Mesendoderm (in vitro differentiated cells): Measurements from ENCODE around the gene PER1.

Experiments
- DNase-seq: peaks from one replicate; pipeline ENCODE4 v3.0.0; 2013
- H2AK5ac ChIP-seq: 2 replicates; pipeline ENCODE4 v1.6.1; 2013; ENCODE audit warnings: low read length, inconsistent platforms
- H2BK120ac ChIP-seq: 2 replicates; pipeline ENCODE4 v1.6.1; 2013; ENCODE audit warnings: low read depth, mild to moderate bottlenecking, low read length, moderate library complexity, mixed read lengths
- H2BK15ac ChIP-seq: replicated peaks from 2 replicates; pipeline ENCODE4 v1.6.1; 2013; ENCODE audit warnings: low read depth, mild to moderate bottlenecking, moderate library complexity
- H2BK5ac ChIP-seq: 2 replicates; pipeline ENCODE4 v1.6.1; 2013; ENCODE audit warnings: low read length, inconsistent platforms
- H3K18ac ChIP-seq: 2 replicates; pipeline ENCODE4 v1.6.1; 2013; ENCODE audit warnings: mild to moderate bottlenecking, low read length, mixed read lengths
- H3K23ac ChIP-seq: one replicate; pipeline ENCODE4 v1.6.1; 2013; ENCODE audit warnings: low read length
- H3K27ac ChIP-seq: 2 replicates; pipeline ENCODE4 v1.5.1; 2013; ENCODE audit warnings: low read depth, mild to moderate bottlenecking, inconsistent platforms, low read length, moderate library complexity
- H3K27me3 ChIP-seq: 2 replicates; pipeline ENCODE4 v1.6.1; 2013; ENCODE audit warnings: low read length, control low read depth, mild to moderate bottlenecking, inconsistent platforms; ENCODE audit not compliant: insufficient read depth, poor library complexity
- H3K36me3 ChIP-seq: 2 replicates; pipeline ENCODE4 v1.6.1; 2013; ENCODE audit warnings: low read length, inconsistent platforms; ENCODE audit not compliant: control insufficient read depth, insufficient read depth
- H3K4ac ChIP-seq: one replicate; pipeline ENCODE4 v1.6.1; 2013; ENCODE audit warnings: low read depth, mild to moderate bottlenecking, low read length, moderate library complexity
- H3K4me1 ChIP-seq: 2 replicates; pipeline ENCODE4 v1.6.1; 2013; ENCODE audit warnings: low read depth, low read length, inconsistent platforms; ENCODE audit not compliant: control insufficient read depth
- H3K4me2 ChIP-seq: 2 replicates; pipeline ENCODE4 v1.6.1; 2013; ENCODE audit warnings: low read length
- H3K4me3 ChIP-seq: 2 replicates; pipeline ENCODE4 v1.5.1; 2013; ENCODE audit warnings: mild to moderate bottlenecking, low read length
- H3K56ac ChIP-seq: one replicate; pipeline ENCODE4 v1.6.1; 2013; ENCODE audit warnings: low read length
- H3K79me1 ChIP-seq: 2 replicates; pipeline ENCODE4 v1.6.1; 2013; ENCODE audit warnings: low read length, inconsistent platforms
- H3K79me2 ChIP-seq: 2 replicates; pipeline ENCODE4 v1.6.1; 2013; ENCODE audit warnings: mild to moderate bottlenecking, low read length; ENCODE audit not compliant: control insufficient read depth, insufficient read depth
- H3K9ac ChIP-seq: 2 replicates; pipeline ENCODE4 v1.6.1; 2013; ENCODE audit warnings: low read length, inconsistent platforms
- H4K5ac ChIP-seq: one replicate; pipeline ENCODE4 v1.6.1; 2013; ENCODE audit warnings: low read length
- H4K8ac ChIP-seq: one replicate; pipeline ENCODE4 v1.6.1; 2013; ENCODE audit warnings: low read depth, mild to moderate bottlenecking, control low read depth, low read length, moderate library complexity
- WGBS: extraction: QIAGEN DNeasy Blood & Tissue Kit; methylation state at CpG from one replicate; pipeline ENCODE4 v1.1.7; 2013; ENCODE audit warnings: low lambda C conversion rate, missing lambda C conversion rate; ENCODE audit not compliant: insufficient coverage; ENCODE audit errors: extremely low coverage; 5-methylcytosine and 5-hydroxymethylcytosine counted together

PER1 gene

DNA sequence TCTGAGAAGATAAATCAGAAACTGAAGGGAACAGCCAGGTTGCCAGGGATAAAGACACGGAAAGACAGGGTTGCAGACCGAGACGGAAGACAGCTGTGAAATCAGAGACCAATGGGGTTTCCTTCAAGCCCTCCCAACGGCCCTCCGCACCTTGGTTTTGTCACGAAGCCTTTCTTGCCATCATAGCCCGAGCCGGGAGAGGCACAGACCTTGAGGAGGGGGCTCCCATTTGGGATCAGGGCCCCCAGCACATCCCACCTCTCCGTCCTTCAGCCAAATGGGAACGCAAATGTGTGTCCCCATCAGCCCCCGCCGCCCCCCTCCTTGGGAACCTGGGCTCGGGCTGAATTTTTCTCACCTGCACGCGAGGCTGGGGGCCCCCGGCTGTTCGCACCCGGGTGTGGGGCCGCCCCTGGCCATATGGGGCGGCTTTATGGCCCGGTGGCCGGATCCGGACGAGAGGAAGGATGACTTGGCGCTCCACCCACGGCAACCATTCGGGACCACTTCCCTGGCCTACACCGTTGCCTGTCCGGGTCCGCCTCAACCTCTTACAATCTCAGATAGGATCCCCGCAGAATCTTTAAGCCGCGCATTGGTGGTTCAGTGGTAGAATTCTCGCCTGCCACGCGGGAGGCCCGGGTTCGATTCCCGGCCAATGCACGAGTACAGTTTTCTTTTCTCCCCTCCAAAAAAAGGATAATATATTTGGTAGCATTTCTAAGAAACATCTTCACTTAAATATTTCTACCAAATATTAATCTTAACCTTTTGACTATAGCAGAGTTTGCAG lies 26.9 kb downstream of the PER1 start:
- no peak overlapping the region for H4K5ac ChIP-seq
- H3K4me1 ChIP-seq = peaks cover 4% of the 10 kb centered on the region
- WGBS = no CpG with 5 or more reads among the region's 40 CpGs
- peak overlapping the region; percentile 92 for H3K4me2 ChIP-seq
- H3K56ac ChIP-seq = peak overlapping the region; percentile 62
- H3K4ac ChIP-seq = no peak overlapping the region
- H3K18ac ChIP-seq = no peak overlapping the region
- peak overlapping the region; percentile 39 for H3K9ac ChIP-seq
- H3K79me1 ChIP-seq = no peaks in the 10 kb centered on the region
- peak; percentile 86 for DNase-seq
- H3K79me2 ChIP-seq = no peaks in the 10 kb centered on the region
- no peak overlapping the region for H2BK120ac ChIP-seq
- peaks cover 20% of the 10 kb centered on the region for H3K27me3 ChIP-seq
- no peak overlapping the region for H2AK5ac ChIP-seq
- no peaks in the 10 kb centered on the region for H3K36me3 ChIP-seq
- H3K4me3 ChIP-seq = peak overlapping the region; percentile 71
- no peak overlapping the region for H3K27ac ChIP-seq
- H3K23ac ChIP-seq = no peak overlapping the region
- H2BK15ac ChIP-seq = no peak overlapping the region
- no peak overlapping the region for H2BK5ac ChIP-seq
- no peak overlapping the region for H4K8ac ChIP-seq

- Histone ChIP-seq H3K4ac (no peak overlapping the region), H3K79me2 (no peaks in the 10 kb centered on the region), H2BK15ac (no peak overlapping the region), H3K36me3 (no peaks in the 10 kb centered on the region), H4K5ac (no peak overlapping the region), H3K4me2 (peak overlapping the region; percentile 22), H3K18ac (no peak overlapping the region), H2BK120ac (no peak overlapping the region), H4K8ac (no peak overlapping the region), H3K27ac (no peak overlapping the region), H3K4me1 (peaks cover 4% of the 10 kb centered on the region), H2AK5ac (no peak overlapping the region), H3K4me3 (peak overlapping the region; percentile 48), H3K23ac (no peak overlapping the region), H3K9ac (peak overlapping the region; percentile 62), H3K27me3 (peaks cover 20% of the 10 kb centered on the region), H3K79me1 (no peaks in the 10 kb centered on the region), H3K56ac (peak overlapping the region; percentile 53), H2BK5ac (no peak overlapping the region)
- DNase-seq = peak; percentile 45
- WGBS = no CpG with 5 or more reads among the region's 24 CpGs
These were observed 27.7 kb downstream of the PER1 start for GRCh38 chr17:8124350-8125153.

DNA sequence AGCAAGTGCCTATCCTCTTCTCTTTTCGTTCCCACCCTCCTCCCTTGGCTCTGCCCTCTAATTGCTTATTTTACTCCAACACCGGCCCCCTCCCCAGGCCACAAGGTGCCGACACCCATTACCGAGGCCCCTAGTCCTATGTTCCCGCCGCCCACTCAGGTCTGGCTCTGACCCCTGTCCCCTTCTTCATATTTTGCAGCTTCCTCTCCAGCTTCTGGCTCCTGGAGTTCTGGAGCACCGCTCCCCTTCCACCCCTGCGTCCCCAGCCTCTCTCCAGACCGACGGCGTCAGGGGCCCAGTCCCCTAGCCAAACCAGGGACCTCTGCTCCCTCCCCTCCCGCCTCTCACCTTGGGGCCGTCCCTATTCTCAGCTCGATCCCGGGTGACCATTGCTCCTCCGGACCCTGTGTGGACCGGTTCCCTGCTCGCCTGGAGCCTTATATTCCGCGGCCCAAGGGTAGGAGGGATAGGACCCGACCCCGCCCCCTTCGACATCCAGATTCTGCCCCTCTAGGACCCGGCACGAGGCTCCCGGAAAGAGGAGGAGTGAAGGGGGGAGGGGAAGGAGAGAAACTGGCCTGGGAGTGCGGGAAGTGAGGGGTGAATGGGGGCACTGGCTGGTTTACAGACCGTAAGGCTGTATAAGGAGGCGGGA lies 28.4 kb downstream of the PER1 start, which contains the start of gene HES7:
TSS of gene HES7 (minus strand) at position 412 of the 655 bp plus-strand sequence. CDS start at position 390, 22 bp downstream.
- H2BK5ac ChIP-seq = no peak within 1 kb of the TSS
- no peak within 1 kb of the TSS for H3K23ac ChIP-seq
- peak within 1 kb of the TSS; percentile 62 for H3K9ac ChIP-seq
- peak within 1 kb of the TSS; percentile 48 for H3K4me3 ChIP-seq
- H3K27ac ChIP-seq = no peak within 1 kb of the TSS
- no peak within 1 kb of the TSS for H2BK15ac ChIP-seq
- no peak within 1 kb of the TSS for H4K8ac ChIP-seq
- peaks cover 20% of the 10 kb centered on the region for H3K27me3 ChIP-seq
- H3K79me1 ChIP-seq = no peaks in the 10 kb centered on the region
- H2BK120ac ChIP-seq = no peak within 1 kb of the TSS
- H3K56ac ChIP-seq = peak within 1 kb of the TSS; percentile 53
- H3K4me2 ChIP-seq = peak within 1 kb of the TSS; percentile 22
- H3K79me2 ChIP-seq = no peaks in the 10 kb centered on the region
- H3K4me1 ChIP-seq = peaks cover 4% of the 10 kb centered on the region
- WGBS = no CpG with 5 or more reads among the region's 29 CpGs
- H4K5ac ChIP-seq = no peak within 1 kb of the TSS
- DNase-seq = peak; percentile 86
- no peak within 1 kb of the TSS for H3K4ac ChIP-seq
- no peak within 1 kb of the TSS for H2AK5ac ChIP-seq
- no peaks in the 10 kb centered on the region for H3K36me3 ChIP-seq
- no peak within 1 kb of the TSS for H3K18ac ChIP-seq

- Histone ChIP-seq H3K18ac (no peak overlapping the region), H2BK5ac (no peak overlapping the region), H2BK15ac (no peak overlapping the region), H3K79me2 (no peaks in the 10 kb centered on the region), H4K5ac (no peak overlapping the region), H3K23ac (no peak overlapping the region), H3K27me3 (peaks cover 17% of the 10 kb centered on the region), H3K9ac (peak overlapping the region; percentile 62), H3K4ac (no peak overlapping the region), H3K27ac (no peak overlapping the region), H3K4me1 (peaks cover 4% of the 10 kb centered on the region), H2BK120ac (no peak overlapping the region), H2AK5ac (no peak overlapping the region), H3K4me3 (peak overlapping the region; percentile 39), H3K36me3 (no peaks in the 10 kb centered on the region), H3K56ac (peak overlapping the region; percentile 53), H3K79me1 (no peaks in the 10 kb centered on the region), H3K4me2 (peak overlapping the region; percentile 22), H4K8ac (no peak overlapping the region)
- no CpG with 5 or more reads among the region's 55 CpGs for WGBS
- peak; percentile 41 for DNase-seq
These were observed 29.1 kb downstream of the PER1 start for GRCh38 chr17:8122924-8123694.

GRCh38 chr17:8122422-8122923 lies 29.7 kb downstream of the PER1 start:
- peak overlapping the region; percentile 22 for H3K4me2 ChIP-seq
- peaks cover 4% of the 10 kb centered on the region for H3K4me1 ChIP-seq
- H3K36me3 ChIP-seq = no peaks in the 10 kb centered on the region
- H4K8ac ChIP-seq = no peak overlapping the region
- no peak overlapping the region for H3K4ac ChIP-seq
- no peaks in the 10 kb centered on the region for H3K79me2 ChIP-seq
- H3K23ac ChIP-seq = no peak overlapping the region
- no peak overlapping the region for H3K27ac ChIP-seq
- H2AK5ac ChIP-seq = no peak overlapping the region
- DNase-seq = peak; percentile 42
- no peak overlapping the region for H2BK5ac ChIP-seq
- H4K5ac ChIP-seq = no peak overlapping the region
- no peak overlapping the region for H2BK120ac ChIP-seq
- H3K18ac ChIP-seq = no peak overlapping the region
- H3K79me1 ChIP-seq = no peaks in the 10 kb centered on the region
- peak overlapping the region; percentile 39 for H3K4me3 ChIP-seq
- H3K9ac ChIP-seq = peak overlapping the region; percentile 62
- peaks cover 19% of the 10 kb centered on the region for H3K27me3 ChIP-seq
- no peak overlapping the region for H2BK15ac ChIP-seq
- no CpG with 5 or more reads among the region's 29 CpGs for WGBS
- H3K56ac ChIP-seq = peak overlapping the region; percentile 1
